Spleen (tissue), 7 donors: ENCODE data around the gene TTC32.

Experiments
- CTCF ChIP-seq, 11 experiments: fragments of 200-600 bp in 7 of 11; fragments of 450-650 bp in 4 of 11; sonication (generic) in 4 of 11; IDR thresholded peaks in 8 of 11; conservative IDR thresholded peaks in 3 of 11; 1 replicate in 7 of 11; 2 replicates in 4 of 11; pipeline versions ENCODE4 v1.4.0 to v1.8.0; 2016 to 2021; ENCODE audit warnings: antibody characterized with exemption in 11 of 11, inconsistent platforms in 4 of 11, mild to moderate bottlenecking in 1 of 11
- POLR2A ChIP-seq, 3 donors: fragments of 450-650 bp; IDR thresholded peaks; one replicate each; pipeline ENCODE4 v1.5.1; 2017; ENCODE audit warnings: antibody characterized with exemption in 3 of 3, mild to moderate bottlenecking in 1 of 3
- POLR2AphosphoS5 ChIP-seq, 3 donors: sonication (generic); formaldehyde crosslinking; IDR thresholded peaks; one replicate each; pipeline ENCODE4 v1.5.1; 2017; ENCODE audit warnings: antibody characterized with exemption in 3 of 3
- donor health status: DM: no; HTN: no; CAD: no; lungs with moderate emphysema.
- donor health status: DM: no; HTN: no; CAD: no.
- donor health status: DM: no; HTN: no; CAD: no.

DNA sequence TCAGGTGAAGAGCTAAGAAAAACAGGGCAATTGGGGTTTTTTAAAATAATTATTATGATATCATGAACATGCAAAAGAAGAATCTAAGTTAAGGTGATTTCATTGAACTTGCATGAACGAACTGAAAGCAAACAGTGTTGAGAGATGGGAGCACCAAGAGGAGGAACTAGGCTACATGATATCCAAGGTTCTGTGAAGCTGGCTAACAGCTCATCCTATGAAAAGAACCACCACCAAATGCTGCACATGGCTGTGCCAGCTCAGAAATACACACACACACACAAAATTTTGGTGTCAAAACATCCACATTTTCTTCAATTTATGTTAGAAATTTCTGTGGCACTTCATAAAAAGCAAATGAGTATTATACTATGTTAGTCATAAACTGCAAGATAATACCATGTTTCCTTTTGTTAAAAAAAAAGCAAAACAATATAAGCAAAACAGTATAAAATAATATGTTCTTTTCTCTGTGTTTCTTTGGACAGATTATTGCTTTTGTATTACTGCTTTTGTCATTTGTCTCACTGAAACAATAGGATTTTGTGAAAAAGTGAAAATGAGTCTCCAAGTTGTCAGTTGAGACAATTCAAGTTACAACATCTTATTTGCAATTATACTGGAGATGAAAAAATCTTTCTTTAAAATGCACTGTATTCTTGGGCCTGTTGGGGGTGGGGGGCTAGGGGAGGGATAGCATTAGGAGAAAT is 12.6 kb upstream of the TTC32 start:
- TF ChIP-seq CTCF (IDR thresholded peaks at IDR 0.05 in 8 of 11, conservative IDR thresholded peaks at IDR 0.05 in 3 of 11) (no peak), POLR2A (IDR thresholded peaks at IDR 0.05) (no peak), POLR2AphosphoS5 (IDR thresholded peaks at IDR 0.05) (no peak)
